HepG2 (cell line): ENCODE measurements around the gene DDIAS. TPM values are rescaled to one million over a fixed set of nuclear protein-coding genes. Genes with fewer than 3 reads are reported as not detected.

Experiments
- CEBPB ChIP-seq: IDR thresholded peaks from 2 replicates; pipeline ENCODE4 v1.6.1; 2011; ENCODE audit warnings: low read depth, low read length, improper control_type of control experiment, borderline replicate concordance
- CTCF ChIP-seq: sonication (generic); formaldehyde crosslinking; IDR thresholded peaks from 2 replicates; pipeline ENCODE4 v1.5.0; 2020; ENCODE audit warnings: mild to moderate bottlenecking, missing genetic modification reagents, moderate library complexity
- FOXJ3 ChIP-seq: sonication (generic); formaldehyde crosslinking; IDR thresholded peaks from 2 replicates; pipeline ENCODE4 v1.4.0; 2020; ENCODE audit warnings: missing genetic modification reagents, mild to moderate bottlenecking, borderline replicate concordance
- FOXK1 ChIP-seq: sonication (generic); formaldehyde crosslinking; IDR thresholded peaks from 2 replicates; pipeline ENCODE4 v1.4.0; 2020; ENCODE audit warnings: low read depth, missing genetic modification reagents, borderline replicate concordance
- FOXO4 ChIP-seq: sonication (generic); formaldehyde crosslinking; conservative IDR thresholded peaks from 2 replicates; pipeline ENCODE4 v1.8.1; 2023; ENCODE audit warnings: missing genetic modification reagents
- LCORL ChIP-seq, 2 experiments: fragments of 450-650 bp in 1 of 2; sonication (generic) in 1 of 2; formaldehyde crosslinking in 1 of 2; IDR thresholded peaks; 2 replicates each; pipeline versions ENCODE4 v1.5.0 to v1.6.1; 2017 to 2020; ENCODE audit warnings: antibody characterized with exemption in 1 of 2, missing genetic modification reagents in 1 of 2
- MAZ ChIP-seq, 2 experiments: sonication (generic) in 1 of 2; formaldehyde crosslinking in 1 of 2; IDR thresholded peaks; 2 replicates each; pipeline versions ENCODE4 v1.5.0 to v1.6.1; 2012 to 2020; ENCODE audit warnings: low read depth in 2 of 2, mild to moderate bottlenecking in 2 of 2, borderline replicate concordance in 1 of 2, improper control_type of control experiment in 1 of 2, low read length in 1 of 2, missing genetic modification reagents in 1 of 2, moderate library complexity in 1 of 2
- MBNL3 ChIP-seq: fragments of 250-450 bp; sonication (Bioruptor Pico); conservative IDR thresholded peaks from 2 replicates; pipeline ENCODE4 v1.8.0; 2022; ENCODE audit warnings: mild to moderate bottlenecking, inconsistent platforms
- ZFP82 ChIP-seq: sonication (generic); formaldehyde crosslinking; IDR thresholded peaks from 2 replicates; pipeline ENCODE4 v1.5.1; 2020; ENCODE audit warnings: mild to moderate bottlenecking, missing genetic modification reagents, borderline replicate concordance
- ZFP91 ChIP-seq: sonication (generic); formaldehyde crosslinking; IDR thresholded peaks from 2 replicates; pipeline ENCODE4 v1.9.0; 2022; ENCODE audit warnings: missing genetic modification reagents, mild to moderate bottlenecking, borderline replicate concordance
- ZNF678 ChIP-seq: sonication (generic); formaldehyde crosslinking; IDR thresholded peaks from 2 replicates; pipeline ENCODE4 v1.4.0; 2020; ENCODE audit warnings: mild to moderate bottlenecking, missing genetic modification reagents
- ZNF773 ChIP-seq: sonication (generic); formaldehyde crosslinking; IDR thresholded peaks from 2 replicates; pipeline ENCODE4 v1.4.0; 2020; ENCODE audit warnings: missing genetic modification reagents, borderline replicate concordance
- ZNF891 ChIP-seq: sonication (generic); formaldehyde crosslinking; IDR thresholded peaks from 2 replicates; pipeline ENCODE4 v1.5.0; 2020; ENCODE audit warnings: mild to moderate bottlenecking, missing genetic modification reagents
- polyA plus RNA-seq, 8 experiments: library from polyadenylated mRNA; depleted of rRNA in 3 of 8; stranded (reverse) in 7 of 8; unstranded in 1 of 8; fragments of >200 nt; fragmentation: Illumina TruSeq in 4 of 8; extraction: Trizol in 4 of 8; gene quantifications; 2 replicates each; pipeline versions ENCODE4 v1.2.1 to v1.2.3, GENCODE V29; 2011 to 2016; ENCODE audit warnings: low read depth in 4 of 8, missing spikeins in 1 of 8, mixed read lengths in 1 of 8; ENCODE audit not compliant: insufficient read depth in 1 of 8
- total RNA-seq, 5 experiments: library from RNA; depleted of rRNA; stranded (reverse); fragments of >200 nt; fragmentation: Illumina TruSeq; extraction: Trizol; gene quantifications; 2 replicates each; pipeline ENCODE4 v1.2.3, GENCODE V29; 2016; ENCODE audit warnings: low read depth in 1 of 5
- TF ChIP-seq, protein P1 (sequence below): sonication (generic); formaldehyde crosslinking; IDR thresholded peaks from 2 replicates; pipeline ENCODE4 v1.5.0; 2020; ENCODE audit warnings: missing genetic modification reagents
- TF ChIP-seq, protein P2 (sequence below): sonication (generic); formaldehyde crosslinking; IDR thresholded peaks from 2 replicates; pipeline ENCODE4 v1.4.0; 2020; ENCODE audit warnings: mild to moderate bottlenecking, missing genetic modification reagents, borderline replicate concordance

The DDIAS gene
- total and polyA plus RNA-seq, 2 of the 13 experiments (the other 11 are each of a cell fraction or from before 2014, with no cell fraction given) = 3.5 to 13.0 TPM

DNA sequence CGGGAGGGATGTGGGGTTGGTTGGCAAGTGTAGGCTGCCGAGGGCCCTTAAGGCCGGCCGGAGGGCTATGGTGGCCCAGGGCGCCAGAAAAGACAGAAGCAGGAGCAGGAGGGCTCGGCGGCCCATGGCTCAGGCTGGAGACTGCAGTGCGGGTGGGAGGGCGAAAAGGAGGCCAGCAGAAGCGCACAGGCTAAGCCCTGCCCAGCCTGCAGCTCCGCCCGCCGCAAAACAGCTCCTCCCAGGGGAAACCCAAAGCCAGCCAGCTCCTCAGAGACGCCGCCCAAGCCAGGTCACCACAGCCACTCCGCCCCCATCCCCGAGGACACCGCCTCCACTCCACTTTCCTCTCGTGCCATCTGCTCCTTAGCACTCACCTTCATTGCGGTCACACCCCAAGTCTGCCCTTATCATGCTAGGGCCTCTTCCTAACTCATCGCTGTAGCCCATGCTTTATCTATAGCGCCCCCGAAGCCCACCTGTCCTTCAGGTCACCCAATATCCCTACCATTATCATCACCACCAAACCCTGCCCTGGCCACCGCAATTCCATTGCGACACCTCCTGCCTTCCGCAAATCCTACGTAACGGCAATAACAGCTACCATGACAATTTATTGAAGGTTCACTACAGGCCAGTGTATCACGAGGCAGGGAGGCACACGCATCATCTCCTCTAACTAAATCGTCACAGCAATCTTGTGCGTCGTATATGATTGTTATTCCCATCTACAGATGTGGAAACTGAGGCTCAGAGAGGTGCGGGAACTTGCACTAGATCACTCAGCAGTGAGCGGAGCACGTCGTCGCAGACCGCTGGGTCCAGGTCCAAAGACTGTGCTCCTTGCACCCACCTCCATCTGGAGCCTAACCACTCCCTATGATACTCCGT is 1.0 kb upstream of the DDIAS start, which contains the start of gene PRCP (continued):
- TF ChIP-seq CEBPB = peak; percentile 85
- peak; percentile 46; the same call in 1 of the 2 replicates for TF ChIP-seq ZFP91 (CRISPR knock-in tag)
- no peak for TF ChIP-seq FOXJ3 (CRISPR knock-in tag)
- TF ChIP-seq ZFP82 (CRISPR knock-in tag) = no peak
- TF ChIP-seq ZNF678 (CRISPR knock-in tag) = no peak
- 0 out of 2 replicates have a peak, but pooled peaks have one; percentile 3 for TF ChIP-seq ZNF773
- TF ChIP-seq, protein P1, sequence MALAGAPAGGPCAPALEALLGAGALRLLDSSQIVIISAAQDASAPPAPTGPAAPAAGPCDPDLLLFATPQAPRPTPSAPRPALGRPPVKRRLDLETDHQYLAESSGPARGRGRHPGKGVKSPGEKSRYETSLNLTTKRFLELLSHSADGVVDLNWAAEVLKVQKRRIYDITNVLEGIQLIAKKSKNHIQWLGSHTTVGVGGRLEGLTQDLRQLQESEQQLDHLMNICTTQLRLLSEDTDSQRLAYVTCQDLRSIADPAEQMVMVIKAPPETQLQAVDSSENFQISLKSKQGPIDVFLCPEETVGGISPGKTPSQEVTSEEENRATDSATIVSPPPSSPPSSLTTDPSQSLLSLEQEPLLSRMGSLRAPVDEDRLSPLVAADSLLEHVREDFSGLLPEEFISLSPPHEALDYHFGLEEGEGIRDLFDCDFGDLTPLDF (CRISPR knock-in tag) = no peak; the same call in 1 of the 2 replicates
- TF ChIP-seq FOXO4 (CRISPR knock-in tag) = no peak
- TF ChIP-seq FOXK1 (CRISPR knock-in tag) = no peak
- TF ChIP-seq ZNF891 (CRISPR knock-in tag) = peak; percentile 79; the same call in 1 of the 2 replicates
- TF ChIP-seq MAZ (IDR thresholded peaks at IDR 0.05; ENCODE audit: borderline replicate concordance, low read depth, low read length) = no peak
- TF ChIP-seq MAZ (CRISPR knock-in tag; IDR thresholded peaks at IDR 0.05; ENCODE audit: low read depth) = peak; percentile 51; the same call in 1 of the 2 replicates
- no peak for TF ChIP-seq MBNL3 (CRISPR knock-in tag)
- peak; percentile 42; the same call in 1 of the 2 replicates for TF ChIP-seq CTCF (CRISPR knock-in tag)
- TF ChIP-seq, protein P2, sequence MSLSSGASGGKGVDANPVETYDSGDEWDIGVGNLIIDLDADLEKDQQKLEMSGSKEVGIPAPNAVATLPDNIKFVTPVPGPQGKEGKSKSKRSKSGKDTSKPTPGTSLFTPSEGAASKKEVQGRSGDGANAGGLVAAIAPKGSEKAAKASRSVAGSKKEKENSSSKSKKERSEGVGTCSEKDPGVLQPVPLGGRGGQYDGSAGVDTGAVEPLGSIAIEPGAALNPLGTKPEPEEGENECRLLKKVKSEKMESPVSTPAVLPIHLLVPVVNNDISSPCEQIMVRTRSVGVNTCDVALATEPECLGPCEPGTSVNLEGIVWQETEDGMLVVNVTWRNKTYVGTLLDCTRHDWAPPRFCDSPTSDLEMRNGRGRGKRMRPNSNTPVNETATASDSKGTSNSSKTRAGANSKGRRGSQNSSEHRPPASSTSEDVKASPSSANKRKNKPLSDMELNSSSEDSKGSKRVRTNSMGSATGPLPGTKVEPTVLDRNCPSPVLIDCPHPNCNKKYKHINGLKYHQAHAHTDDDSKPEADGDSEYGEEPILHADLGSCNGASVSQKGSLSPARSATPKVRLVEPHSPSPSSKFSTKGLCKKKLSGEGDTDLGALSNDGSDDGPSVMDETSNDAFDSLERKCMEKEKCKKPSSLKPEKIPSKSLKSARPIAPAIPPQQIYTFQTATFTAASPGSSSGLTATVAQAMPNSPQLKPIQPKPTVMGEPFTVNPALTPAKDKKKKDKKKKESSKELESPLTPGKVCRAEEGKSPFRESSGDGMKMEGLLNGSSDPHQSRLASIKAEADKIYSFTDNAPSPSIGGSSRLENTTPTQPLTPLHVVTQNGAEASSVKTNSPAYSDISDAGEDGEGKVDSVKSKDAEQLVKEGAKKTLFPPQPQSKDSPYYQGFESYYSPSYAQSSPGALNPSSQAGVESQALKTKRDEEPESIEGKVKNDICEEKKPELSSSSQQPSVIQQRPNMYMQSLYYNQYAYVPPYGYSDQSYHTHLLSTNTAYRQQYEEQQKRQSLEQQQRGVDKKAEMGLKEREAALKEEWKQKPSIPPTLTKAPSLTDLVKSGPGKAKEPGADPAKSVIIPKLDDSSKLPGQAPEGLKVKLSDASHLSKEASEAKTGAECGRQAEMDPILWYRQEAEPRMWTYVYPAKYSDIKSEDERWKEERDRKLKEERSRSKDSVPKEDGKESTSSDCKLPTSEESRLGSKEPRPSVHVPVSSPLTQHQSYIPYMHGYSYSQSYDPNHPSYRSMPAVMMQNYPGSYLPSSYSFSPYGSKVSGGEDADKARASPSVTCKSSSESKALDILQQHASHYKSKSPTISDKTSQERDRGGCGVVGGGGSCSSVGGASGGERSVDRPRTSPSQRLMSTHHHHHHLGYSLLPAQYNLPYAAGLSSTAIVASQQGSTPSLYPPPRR (CRISPR knock-in tag) = peak; percentile 63; the same call in 1 of the 2 replicates
- peak; percentile 6; the same call in 1 of the 2 replicates for TF ChIP-seq LCORL (IDR thresholded peaks at IDR 0.05)
- peak; percentile 82 for TF ChIP-seq LCORL (CRISPR knock-in tag; IDR thresholded peaks at IDR 0.05)
